SIG-M5 treated with dmso at 0.1 percent for 504 hours (cell line): ENCODE data around the gene PARM1.

Source experiments
- DNase-seq: peaks from one replicate; lab custom pipeline; 2025; ENCODE audit not compliant: unreplicated experiment; lab: John Stamatoyannopoulos, UW

The PARM1 gene, protein sequence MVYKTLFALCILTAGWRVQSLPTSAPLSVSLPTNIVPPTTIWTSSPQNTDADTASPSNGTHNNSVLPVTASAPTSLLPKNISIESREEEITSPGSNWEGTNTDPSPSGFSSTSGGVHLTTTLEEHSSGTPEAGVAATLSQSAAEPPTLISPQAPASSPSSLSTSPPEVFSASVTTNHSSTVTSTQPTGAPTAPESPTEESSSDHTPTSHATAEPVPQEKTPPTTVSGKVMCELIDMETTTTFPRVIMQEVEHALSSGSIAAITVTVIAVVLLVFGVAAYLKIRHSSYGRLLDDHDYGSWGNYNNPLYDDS

DNA sequence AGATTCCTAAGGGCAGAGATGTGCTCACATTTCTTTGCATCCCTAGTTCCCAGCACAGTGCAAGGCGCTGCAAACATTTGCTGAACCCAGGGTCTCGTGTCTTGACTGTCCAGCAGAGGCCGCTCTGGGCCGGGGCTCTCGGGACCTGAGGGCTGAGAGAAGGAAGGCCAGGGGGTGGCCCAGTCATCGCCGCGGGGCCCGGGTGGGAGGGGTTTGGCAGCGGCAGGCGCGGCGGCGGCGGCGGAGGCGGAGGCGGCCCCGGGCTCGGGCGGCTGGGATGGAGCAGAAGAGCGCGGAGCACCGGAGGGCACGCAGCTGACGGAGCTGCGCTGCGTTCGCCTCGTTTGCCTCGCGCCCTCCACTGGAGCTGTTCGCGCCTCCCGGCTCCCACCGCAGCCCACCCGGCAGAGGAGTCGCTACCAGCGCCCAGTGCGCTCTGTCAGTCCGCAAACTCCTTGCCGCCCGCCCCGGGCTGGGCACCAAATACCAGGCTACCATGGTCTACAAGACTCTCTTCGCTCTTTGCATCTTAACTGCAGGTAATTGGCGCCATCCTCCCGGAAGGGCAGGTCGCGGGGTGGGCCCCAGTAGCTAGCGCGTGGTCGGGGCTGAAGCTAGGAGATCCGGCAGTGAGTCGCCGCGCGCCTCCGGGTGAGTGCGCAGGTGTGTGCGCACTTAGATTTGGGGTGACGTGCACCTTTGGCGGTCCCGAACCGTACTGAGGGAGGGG lies at the start of gene PARM1:
Gene PARM1 (plus strand): TSS at position 285 of the 730 bp plus-strand sequence. CDS start 212 bp downstream, at position 497.
- DNase-seq, result peak; percentile 12

DNA sequence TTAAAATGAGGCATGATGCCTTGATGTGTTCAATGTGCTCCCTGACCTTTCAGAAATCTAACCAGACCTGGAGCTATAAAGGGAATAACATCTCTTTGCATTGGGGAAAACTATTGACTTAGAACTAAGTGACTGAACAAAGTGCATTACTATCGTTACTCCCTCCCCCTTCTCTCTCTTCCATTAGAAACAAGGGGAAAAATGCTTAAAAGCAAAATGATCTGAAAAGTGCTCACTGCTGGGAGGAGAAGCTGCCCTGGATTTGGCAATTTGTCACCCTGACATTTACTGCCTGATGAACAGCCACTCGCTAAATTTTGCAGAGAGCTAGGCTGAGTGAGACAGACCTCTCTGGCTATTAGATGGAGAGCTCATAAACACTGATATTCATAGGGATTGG lies 48.6 kb upstream of the PARM1 start:
- no peak for DNase-seq

DNA sequence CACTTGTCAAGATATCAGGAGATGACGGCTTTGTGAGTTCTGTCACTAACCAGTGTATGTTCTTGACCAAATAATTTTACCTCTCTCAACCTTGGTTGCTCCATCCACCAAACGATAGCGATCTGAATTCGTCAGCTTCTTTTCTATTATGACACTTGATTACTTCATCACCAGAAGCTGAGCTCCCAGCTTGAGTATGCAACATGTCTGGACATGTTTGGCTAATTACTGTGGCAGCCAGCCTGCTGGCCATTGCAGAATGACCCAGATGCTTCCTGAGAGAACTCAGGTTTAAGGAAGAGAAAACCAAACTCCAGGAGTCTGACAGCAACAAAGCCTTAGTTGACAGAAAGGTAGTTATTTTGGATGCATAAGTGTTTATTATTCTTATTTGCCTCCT lies 46.4 kb upstream of the PARM1 start:
- peak; percentile 37 for DNase-seq

DNA sequence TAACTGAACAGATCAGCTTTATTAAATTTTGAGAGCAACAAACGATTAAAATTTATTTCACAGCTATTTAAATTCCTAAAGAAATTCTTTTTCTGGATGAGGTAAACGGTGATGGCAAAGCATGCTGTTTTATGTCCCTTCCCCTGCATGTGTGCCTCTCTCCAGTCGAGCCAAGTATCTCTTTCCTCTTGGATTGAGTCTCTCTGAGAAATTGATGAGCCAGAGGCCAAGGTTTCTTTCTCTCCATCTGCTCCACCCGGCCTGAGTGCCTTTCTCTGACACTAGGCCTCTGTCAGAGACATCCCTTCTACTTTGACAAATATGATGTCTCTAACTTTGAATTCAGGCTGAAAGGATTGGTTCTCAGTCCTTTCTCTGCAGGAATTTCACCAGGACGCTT lies 42.6 kb upstream of the PARM1 start:
- DNase-seq, result no peak

DNA sequence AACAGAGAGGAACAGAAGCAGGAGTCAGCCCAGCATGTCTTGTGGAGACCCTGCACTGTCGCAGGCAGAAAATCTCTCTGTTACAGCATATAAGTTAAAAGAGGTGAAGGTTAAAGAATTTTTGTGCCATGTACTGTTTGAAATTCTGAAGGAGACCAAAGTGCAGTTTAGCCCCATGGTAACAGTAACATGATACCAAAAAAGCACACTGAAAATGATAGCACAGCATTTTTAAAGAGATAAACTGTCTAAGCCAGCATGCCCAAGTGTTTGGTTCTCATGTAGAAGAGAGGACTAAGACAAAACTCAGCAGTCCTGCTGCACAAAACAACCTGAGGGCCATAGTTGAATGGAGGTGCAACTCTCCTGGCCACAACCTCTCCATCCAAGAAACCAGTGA lies 41.9 kb upstream of the PARM1 start:
- DNase-seq, result no peak

DNA sequence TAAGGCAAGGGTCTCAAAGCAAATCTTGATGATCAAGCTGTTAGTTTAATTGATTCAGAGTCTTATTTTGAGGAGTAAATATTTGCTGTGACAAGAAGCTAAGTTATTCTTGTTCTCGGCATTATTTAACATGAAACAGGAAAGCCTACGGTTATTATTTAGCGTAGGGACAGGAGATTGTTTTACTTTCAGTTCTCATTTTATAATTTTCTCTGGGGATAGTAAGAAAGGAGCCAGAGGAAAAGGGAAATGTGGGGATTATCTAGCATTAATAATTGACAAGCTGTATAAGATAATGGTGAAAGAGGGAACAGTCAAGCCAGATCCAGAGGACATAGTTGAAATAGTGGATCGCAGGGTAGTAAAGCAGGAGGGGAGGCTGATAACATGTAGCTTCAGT lies 39.7 kb upstream of the PARM1 start:
- DNase-seq, result no peak

DNA sequence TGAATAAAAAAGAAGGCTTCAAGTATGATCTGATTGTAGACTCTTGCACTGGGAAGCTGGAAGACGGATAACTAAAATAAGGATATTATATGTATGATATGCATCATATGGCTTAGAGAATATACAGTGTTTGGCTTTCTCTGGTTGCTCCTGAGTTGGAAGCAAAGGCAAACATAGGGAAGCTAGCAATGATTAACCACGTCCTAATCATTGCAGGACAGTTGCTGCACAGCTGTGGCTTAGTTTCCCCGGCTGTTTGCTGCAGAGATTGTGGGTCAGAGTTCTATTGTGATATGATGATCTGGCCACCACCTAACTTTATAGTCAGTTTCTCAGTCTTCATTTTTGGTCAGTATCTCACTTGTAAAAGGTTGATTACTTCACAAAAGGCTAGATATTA lies 36.3 kb upstream of the PARM1 start:
- no peak for DNase-seq

DNA sequence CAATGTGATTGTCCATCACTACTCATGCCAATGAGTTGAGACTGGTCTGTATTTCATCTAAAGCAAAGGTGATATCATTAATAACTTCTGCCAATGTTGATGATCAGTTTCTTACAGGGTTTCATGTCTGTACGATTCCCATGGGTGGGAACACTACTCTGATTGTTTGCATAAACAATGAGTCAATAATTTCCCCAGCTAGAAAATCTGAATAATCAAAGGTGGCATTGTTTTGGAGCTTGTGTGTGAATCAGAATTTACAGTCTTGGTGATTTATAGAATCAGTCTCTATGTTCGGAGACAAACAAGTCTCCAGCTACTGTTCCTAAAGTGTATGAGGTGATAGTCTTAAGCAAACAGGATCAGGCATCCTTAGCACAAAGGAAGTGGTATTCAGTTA lies 35.5 kb upstream of the PARM1 start:
- DNase-seq, result no peak

DNA sequence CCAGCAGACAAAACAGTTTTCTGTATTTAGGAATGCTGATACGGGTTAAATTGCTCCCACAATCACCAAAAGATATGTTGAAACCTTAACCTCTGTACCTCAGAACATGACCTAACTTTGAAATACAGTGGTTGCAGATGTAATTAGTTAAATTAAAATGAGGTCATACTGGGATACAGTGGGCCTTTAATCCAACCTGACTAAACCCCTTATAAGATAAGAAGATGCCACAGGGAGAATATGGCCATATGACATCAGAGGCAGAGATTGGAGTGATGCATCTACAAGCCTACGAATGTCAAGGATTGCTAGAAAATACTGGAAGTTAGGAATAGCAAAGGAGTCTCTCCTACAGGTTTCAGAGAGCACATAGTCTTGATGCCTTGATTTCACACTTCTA lies 32.1 kb upstream of the PARM1 start:
- no peak for DNase-seq

DNA sequence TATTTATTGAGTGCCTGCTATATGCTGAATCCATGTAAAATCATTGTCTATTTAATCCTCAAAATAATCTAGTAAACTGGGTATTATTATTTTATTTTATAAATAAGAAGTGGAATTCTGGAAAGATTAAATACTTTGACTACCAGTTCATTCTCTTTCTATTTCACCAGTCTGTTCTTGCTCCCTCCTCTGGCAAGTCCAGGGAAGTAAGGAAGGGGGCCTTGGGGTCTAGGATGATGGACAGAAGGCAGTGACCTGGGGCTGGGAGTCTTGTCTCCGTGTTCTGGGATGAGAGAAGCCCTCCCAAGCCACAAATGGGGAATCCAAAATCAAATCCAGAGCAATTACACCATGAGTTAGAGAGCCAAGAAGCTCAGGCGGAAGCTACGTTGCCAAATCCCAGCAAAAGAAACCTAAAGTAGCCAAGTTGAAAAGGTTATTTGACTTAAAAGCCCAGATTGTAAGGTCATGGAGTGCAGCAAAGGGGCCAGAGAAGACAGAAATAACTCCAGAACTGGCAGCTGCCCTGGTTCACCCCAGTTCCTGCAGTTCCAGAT lies 28.3 kb upstream of the PARM1 start:
- no peak for DNase-seq

DNA sequence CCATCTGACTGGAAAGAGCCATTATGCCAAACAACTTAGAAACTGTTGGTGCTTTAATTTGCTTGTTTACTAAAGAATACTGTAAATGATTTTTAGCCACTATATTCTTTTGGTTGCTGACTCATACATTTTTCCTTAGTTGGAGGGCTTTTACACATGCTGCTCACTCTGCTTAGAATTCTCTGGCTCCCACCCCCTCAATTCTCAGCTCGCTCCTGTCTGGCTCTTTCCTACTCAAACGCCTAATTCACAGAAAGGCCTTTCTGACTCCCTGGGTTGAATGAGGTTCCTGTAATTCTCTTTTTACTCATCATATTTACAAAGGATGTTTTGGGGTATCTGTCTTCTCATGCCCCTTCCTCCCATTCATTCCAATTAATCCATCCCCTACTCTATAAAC lies 26.1 kb upstream of the PARM1 start:
- no peak for DNase-seq

DNA sequence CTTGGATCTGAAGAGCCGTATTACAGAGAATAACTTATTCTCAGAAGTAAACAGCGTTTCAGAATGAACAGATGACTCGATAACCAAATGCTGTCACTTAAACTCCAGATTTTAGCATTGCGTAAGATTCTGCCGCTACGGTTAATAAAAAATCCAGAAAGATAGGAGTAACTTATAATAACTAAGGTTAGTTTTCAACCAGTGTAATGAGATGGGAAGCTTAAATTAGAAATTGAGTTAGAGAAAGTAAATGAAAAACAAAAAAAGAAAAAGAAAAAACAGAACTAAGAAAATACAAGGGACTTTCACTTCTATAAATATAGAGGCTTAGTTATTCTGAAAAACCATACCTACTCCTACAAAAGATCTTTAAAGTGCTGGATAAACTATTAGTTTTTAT lies 13.1 kb upstream of the PARM1 start:
- no peak for DNase-seq

DNA sequence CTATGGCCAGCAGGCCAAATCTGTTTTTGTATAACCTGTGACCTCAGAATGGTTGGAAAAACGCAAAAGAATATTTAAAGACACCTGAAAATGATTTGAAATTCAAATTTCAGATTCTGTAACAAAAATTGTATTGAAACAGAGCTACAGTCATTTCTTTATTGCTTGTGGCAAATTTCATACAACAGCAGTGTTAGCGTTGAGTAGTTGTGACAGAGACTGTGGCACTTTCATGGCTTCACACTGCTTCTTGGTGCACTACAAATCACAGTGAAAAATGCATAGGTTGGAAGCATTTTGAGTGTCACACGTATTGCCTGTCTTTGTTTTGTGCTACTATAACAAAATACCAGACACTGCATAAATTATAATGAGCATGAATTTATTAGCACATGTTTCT lies 12.2 kb upstream of the PARM1 start:
- DNase-seq, result no peak

DNA sequence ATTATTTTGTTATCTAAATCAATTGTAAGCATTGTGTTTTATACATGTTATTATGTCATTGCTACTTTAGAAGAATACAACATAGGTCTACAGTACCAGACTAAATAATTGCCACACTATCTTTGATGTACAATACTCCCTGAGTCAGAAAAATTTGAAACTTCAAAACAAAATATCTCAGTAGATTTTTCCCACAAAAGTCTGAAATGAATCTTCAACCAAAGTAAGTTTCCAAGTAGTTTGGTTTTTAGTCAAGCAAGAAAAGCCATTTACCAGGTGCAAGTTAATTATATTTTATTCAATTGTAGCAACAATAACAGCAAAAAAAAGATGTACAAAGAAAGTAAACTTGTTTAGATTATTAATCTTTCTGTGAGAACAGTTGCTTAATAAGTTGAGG lies 11.4 kb upstream of the PARM1 start:
- no peak for DNase-seq

DNA sequence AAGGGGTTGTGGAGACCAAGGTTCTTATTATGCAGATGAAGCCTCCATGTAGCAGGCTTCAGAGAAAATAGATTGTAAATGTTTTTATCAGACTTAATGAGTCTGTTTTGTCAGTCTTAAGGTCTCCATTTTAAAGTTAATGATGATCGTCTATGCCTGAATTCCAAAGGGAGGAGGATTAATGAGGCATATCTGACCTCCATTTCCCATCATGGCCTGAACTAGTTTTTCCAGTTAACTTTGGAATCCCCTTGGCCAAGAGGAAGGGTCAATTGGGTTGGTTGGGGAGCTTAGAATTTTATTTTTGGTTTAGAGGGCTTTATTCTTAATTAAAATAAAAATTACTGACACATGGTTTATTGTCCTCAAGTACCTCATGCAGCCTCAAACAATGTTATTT lies 6.9 kb upstream of the PARM1 start:
- no peak for DNase-seq

DNA sequence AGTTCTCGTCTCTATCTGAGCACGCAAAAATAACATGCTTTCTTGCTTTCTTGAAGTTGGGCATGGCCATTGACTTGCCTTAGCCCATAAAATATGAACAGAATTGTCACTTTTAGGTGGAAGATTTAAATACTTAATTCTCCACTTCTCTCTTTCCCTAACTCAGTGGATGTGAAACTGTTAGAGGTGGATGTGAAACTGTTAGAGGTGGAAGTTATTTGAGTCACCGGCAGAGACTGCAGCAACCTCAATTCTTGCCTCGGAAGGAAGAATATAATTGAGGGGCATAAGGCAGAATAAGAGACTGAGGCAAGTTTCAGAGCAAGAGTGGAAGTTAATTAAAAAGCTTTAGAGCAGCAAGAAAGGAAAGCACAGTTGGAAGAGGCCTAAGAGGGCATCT lies 2.8 kb upstream of the PARM1 start:
- peak; percentile 21 for DNase-seq

DNA sequence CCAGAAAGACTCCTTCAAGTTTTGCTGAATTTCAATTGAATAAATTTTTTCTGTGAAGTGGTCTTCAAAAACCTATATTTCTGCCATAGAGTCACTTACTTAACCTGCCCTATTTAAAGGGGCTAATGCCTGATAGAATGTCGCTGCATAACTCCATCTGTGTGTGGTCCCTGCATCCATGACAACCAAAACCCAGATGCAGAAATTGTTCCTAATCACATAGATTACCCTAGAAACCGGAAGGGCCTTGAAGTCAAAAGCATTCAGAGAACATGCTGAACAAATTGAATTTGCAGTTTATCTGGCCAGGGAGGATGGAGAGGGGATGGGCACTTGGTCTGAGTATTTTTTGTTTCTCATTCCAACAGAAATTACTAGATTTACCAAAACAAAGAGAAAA lies 1.5 kb upstream of the PARM1 start:
- no peak for DNase-seq

DNA sequence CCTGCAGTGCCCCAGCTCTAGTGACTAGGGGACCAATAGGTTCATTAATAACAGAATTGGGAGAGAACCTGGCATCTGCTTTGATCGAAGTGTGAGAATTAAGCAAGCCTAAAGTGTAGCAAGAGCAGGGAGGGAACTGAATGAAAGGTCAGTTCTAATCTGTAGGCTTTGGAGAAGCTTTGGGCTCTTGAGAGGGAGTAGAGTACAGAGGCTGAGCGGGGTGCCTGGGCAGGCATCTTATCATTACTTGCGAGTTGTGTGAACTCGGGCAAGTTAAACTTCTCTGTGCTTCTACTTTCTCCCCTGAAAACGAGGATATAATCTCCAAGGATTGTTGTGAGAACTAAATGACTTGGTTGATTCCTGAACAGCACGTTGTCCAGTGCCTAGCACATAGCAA lies 906 bp upstream of the PARM1 start:
- no peak for DNase-seq

DNA sequence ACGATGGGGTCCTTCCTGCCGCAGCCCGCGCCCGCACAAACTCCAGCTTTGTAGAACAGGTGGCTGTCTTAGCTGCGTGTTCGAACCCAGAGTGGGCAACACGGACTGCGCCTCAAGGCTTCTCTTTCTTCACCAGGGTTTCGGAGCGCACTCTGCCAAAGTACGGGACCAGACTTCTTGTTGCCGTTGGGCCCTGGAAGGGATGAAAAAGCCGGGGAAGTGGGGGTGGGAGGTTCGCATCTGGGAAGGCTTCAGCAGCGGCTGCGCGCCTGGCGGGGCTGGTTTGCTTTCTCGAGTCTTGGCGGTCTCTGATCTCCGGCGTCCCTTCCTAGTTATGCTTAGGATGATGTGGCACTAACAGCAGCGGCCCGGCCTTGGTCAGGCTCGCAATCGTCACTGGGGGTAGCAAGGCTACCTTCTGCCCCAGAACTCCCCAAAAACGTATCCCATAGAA lies 673 bp downstream of the PARM1 start:
- DNase-seq, result no peak

DNA sequence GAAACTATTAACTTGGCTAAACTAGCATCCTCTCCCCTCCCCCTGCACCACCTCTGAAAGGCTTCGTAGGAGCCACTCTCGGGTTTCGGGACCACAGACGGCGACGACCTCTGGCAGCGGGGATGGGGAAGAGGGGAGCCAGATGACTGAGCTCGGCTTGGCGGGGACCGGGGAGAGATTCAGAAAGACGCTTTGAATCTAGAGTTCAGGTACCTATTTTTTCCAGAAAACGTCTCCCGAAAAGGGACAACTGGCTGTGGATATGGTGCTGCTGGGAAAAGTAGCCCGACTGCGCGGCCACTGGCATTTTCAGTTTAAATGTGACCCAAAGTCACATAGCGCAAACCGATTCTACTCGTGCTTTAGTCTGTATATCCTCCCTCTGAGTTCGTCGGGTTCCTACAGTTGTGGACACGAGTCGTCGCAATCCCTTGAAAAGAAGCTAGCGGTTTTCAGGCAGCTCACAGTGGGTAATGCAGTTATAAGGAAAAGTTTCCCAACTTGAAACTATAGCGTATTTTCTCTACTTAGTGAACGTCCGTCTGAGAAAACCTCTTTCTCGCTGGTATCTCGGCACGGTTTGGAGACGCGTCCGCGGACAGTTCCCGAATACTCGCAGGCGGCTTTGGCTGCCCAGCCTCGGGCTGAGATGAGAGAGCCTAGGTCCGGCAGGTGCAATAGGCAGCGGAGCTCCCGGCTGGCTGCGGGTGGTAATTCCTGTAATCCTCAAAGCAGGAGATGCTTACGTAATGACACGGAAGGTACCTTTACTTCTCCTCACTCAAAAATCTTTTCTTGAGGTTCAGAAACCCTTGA lies 1.3 kb downstream of the PARM1 start:
- no peak for DNase-seq

DNA sequence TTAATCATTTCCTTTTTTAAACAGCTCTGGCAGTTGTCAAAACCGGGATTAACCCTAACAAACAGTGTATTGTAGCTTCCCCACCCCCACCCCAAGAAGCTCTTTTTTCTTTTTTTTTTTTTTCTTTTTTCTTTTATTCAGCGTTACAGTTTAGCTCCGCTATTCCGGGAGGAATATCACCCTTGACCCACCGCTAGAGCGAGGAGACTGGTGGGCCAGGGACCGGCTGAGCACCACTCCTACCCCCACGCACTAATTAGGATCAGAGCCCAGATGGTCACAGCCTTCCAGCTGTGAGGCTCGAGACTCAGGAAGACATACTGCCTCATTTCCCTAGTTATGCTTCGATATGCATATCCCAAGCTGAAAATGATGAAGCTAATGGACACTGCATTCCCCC lies 2.0 kb downstream of the PARM1 start:
- DNase-seq, result no peak

DNA sequence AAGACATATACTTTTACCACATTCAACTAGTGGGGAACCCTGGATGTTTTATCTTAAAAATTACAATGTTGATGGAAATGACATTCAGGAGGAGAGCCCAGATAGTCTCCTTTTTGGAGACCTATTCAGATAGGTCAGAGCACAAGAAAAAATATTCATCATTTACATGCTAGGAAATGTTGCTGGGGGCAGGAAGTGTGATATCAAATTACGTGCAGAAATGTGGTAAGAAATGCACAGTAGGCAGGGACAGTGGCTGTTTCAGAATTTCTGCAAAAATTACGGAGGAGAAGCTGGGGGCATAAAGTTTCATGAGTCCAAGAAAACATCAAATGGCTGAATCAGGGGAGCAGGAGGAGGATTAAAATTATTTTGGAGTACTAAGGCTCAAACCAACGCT lies 8.2 kb downstream of the PARM1 start:
- no peak for DNase-seq
